Astrocyte (in vitro differentiated cells and primary cell): ENCODE results near the gene INPP5A. TPM values are rescaled to one million over a fixed set of nuclear protein-coding genes. Genes with fewer than 3 reads are reported as not detected.

ENCODE experiments used
- DNase-seq: peaks from one replicate; pipeline ENCODE4 v3.0.0-alpha.2; 2010; ENCODE audit warnings: low read depth
- FAIRE-seq: peaks from 2 replicates; lab custom pipeline; 2011; peaks lifted over from hg19 to GRCh38; lab: Jason Lieb, UNC
- H2AFZ ChIP-seq: 2 replicates; pipeline ENCODE4 v1.6.0; 2012; ENCODE audit warnings: low read depth, low read length, inconsistent platforms
- H3K27ac ChIP-seq: 2 replicates; pipeline ENCODE4 v1.5.1; 2011; ENCODE audit warnings: low read depth, low read length, inconsistent platforms
- H3K27me3 ChIP-seq: 2 replicates; pipeline ENCODE4 v1.6.0; 2011; ENCODE audit warnings: low read length, inconsistent platforms; ENCODE audit not compliant: insufficient read depth
- H3K36me3 ChIP-seq: 2 replicates; pipeline ENCODE4 v1.5.1; 2011; ENCODE audit warnings: low read length, inconsistent platforms; ENCODE audit not compliant: insufficient read depth
- H3K4me1 ChIP-seq: 2 replicates; pipeline ENCODE4 v1.5.1; 2011; ENCODE audit warnings: low read length, inconsistent platforms; ENCODE audit not compliant: insufficient read depth
- H3K4me2 ChIP-seq: 2 replicates; pipeline ENCODE4 v1.6.0; 2012; ENCODE audit warnings: low read length, inconsistent platforms
- H3K4me3 ChIP-seq: 2 replicates; pipeline ENCODE4 v1.5.1; 2011; ENCODE audit warnings: low read depth, mild to moderate bottlenecking, low read length, inconsistent platforms; ENCODE audit not compliant: insufficient read depth
- H3K79me2 ChIP-seq: 2 replicates; pipeline ENCODE4 v1.6.0; 2012; ENCODE audit warnings: mild to moderate bottlenecking, low read length, inconsistent platforms; ENCODE audit not compliant: insufficient read depth
- H3K9ac ChIP-seq: 2 replicates; pipeline ENCODE4 v1.6.0; 2012; ENCODE audit warnings: mild to moderate bottlenecking, low read length, inconsistent platforms
- H3K9me3 ChIP-seq: 2 replicates; pipeline ENCODE4 v1.5.1; 2012; ENCODE audit warnings: low read depth, mild to moderate bottlenecking, low read length, inconsistent platforms; ENCODE audit not compliant: insufficient read depth
- H4K20me1 ChIP-seq: 2 replicates; pipeline ENCODE4 v1.6.0; 2012; ENCODE audit warnings: low read length, inconsistent platforms; ENCODE audit not compliant: insufficient read depth
- H3K27ac Mint-ChIP-seq: one replicate; pipeline ENCODE4 v1.8.0; 2021; ENCODE audit warnings: mild to moderate bottlenecking, mixed read lengths; ENCODE audit not compliant: unreplicated experiment
- H3K27me3 Mint-ChIP-seq: one replicate; pipeline ENCODE4 v1.8.0; 2021; ENCODE audit warnings: low read depth, mixed read lengths; ENCODE audit not compliant: unreplicated experiment
- H3K36me3 Mint-ChIP-seq: one replicate; pipeline ENCODE4 v1.8.0; 2021; ENCODE audit warnings: low read depth, mixed read lengths; ENCODE audit not compliant: unreplicated experiment
- H3K4me1 Mint-ChIP-seq: one replicate; pipeline ENCODE4 v1.8.0; 2021; ENCODE audit warnings: low read depth, mixed read lengths; ENCODE audit not compliant: unreplicated experiment
- H3K4me3 Mint-ChIP-seq: one replicate; pipeline ENCODE4 v1.8.0; 2021; ENCODE audit warnings: mild to moderate bottlenecking, moderate library complexity, mixed read lengths; ENCODE audit not compliant: unreplicated experiment
- H3K9me3 Mint-ChIP-seq: one replicate; pipeline ENCODE4 v1.8.0; 2021; ENCODE audit warnings: mild to moderate bottlenecking, mixed read lengths; ENCODE audit not compliant: unreplicated experiment
- CTCF ChIP-seq: IDR thresholded peaks from 2 replicates; pipeline ENCODE4 v1.5.1; 2011; ENCODE audit warnings: low read depth, mild to moderate bottlenecking, inconsistent platforms, low read length, moderate library complexity; ENCODE audit not compliant: insufficient read depth
- EZH2 ChIP-seq: IDR thresholded peaks from 2 replicates; pipeline ENCODE4 v1.6.1; 2012; ENCODE audit warnings: mild to moderate bottlenecking, low read length, inconsistent platforms; ENCODE audit not compliant: insufficient read depth
- total RNA-seq: library from RNA; stranded (reverse); gene quantifications from 2 replicates; pipeline ENCODE4 v1.2.1, GENCODE V29; 2021

Gene INPP5A
- total RNA-seq, 1 donor from 2014 or later, result 39.1 TPM

GRCh38 chr10:132577350-132578003, 39.9 kb downstream of the INPP5A start:
- H3K79me2 ChIP-seq, result peaks cover 75% of the 10 kb centered on the region
- Mint-ChIP-seq H3K27ac (peak overlapping the region; percentile 14), H3K9me3 (no peaks in the 10 kb centered on the region), H3K36me3 (no peaks in the 10 kb centered on the region), H3K4me3 (no peak overlapping the region), H3K27me3 (no peaks in the 10 kb centered on the region), H3K4me1 (peaks cover 12% of the 10 kb centered on the region)
- TF ChIP-seq CTCF, result no peak
- H3K4me2 ChIP-seq, result no peak overlapping the region
- no peak overlapping the region for H2AFZ ChIP-seq
- DNase-seq (no peak), FAIRE-seq (no peak)
- no peak overlapping the region for H3K4me3 ChIP-seq
- no peaks in the 10 kb centered on the region for H3K36me3 ChIP-seq
- no peaks in the 10 kb centered on the region for H3K9me3 ChIP-seq
- H3K4me1 ChIP-seq, result peaks cover 28% of the 10 kb centered on the region
- H3K27me3 ChIP-seq, result no peaks in the 10 kb centered on the region
- H3K27ac ChIP-seq, result no peak overlapping the region
- H3K9ac ChIP-seq, result no peak overlapping the region
- peaks cover 93% of the 10 kb centered on the region for H4K20me1 ChIP-seq

- Histone ChIP-seq H3K4me3 (no peak overlapping the region), H3K9ac (no peak overlapping the region), H4K20me1 (peaks cover 93% of the 10 kb centered on the region), H3K79me2 (peaks cover 78% of the 10 kb centered on the region), H3K4me1 (peaks cover 25% of the 10 kb centered on the region), H3K4me2 (no peak overlapping the region), H3K27me3 (no peaks in the 10 kb centered on the region), H3K36me3 (no peaks in the 10 kb centered on the region), H3K27ac (no peak overlapping the region), H3K9me3 (no peaks in the 10 kb centered on the region), H2AFZ (no peak overlapping the region)
- Mint-ChIP-seq H3K27ac (no peak overlapping the region), H3K27me3 (no peaks in the 10 kb centered on the region), H3K36me3 (no peaks in the 10 kb centered on the region), H3K4me1 (peaks cover 12% of the 10 kb centered on the region), H3K9me3 (no peaks in the 10 kb centered on the region), H3K4me3 (peak overlapping the region; percentile 45)
- DNase-seq, result no peak
- no peak for FAIRE-seq
- no peak for TF ChIP-seq EZH2
- no peak for TF ChIP-seq CTCF
Observed at GRCh38 chr10:132578287-132578951, 40.8 kb downstream of the INPP5A start.
